SIG-M5 (cell line): ENCODE measurements around the gene ALDH8A1.
"Not testable (repeated sequence)": the region's sequence is repeated elsewhere in the genome, so short reads cannot be mapped to it uniquely, and the experiment has no call there.

Source experiments
- DNase-seq: peaks from one replicate; lab custom pipeline; 2025; lab: John Stamatoyannopoulos, UW

Gene ALDH8A1

DNA sequence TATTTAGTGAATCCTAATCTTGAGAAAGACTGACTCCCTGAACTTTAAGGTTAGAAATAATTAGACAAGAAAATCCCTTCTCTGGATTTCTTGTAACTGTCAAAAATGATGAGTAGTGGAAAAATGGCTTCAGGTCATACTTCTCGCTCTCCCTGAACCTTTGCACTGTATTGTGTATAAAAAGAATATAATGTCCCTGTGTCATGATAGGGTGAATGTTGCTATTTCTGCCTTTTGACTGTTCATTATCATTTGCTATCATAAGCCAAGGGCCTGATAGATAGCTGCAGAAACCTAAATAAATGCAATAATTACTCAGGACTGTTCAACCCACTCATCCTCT lies 39.3 kb downstream of the ALDH8A1 start:
- DNase-seq = no peak

DNA sequence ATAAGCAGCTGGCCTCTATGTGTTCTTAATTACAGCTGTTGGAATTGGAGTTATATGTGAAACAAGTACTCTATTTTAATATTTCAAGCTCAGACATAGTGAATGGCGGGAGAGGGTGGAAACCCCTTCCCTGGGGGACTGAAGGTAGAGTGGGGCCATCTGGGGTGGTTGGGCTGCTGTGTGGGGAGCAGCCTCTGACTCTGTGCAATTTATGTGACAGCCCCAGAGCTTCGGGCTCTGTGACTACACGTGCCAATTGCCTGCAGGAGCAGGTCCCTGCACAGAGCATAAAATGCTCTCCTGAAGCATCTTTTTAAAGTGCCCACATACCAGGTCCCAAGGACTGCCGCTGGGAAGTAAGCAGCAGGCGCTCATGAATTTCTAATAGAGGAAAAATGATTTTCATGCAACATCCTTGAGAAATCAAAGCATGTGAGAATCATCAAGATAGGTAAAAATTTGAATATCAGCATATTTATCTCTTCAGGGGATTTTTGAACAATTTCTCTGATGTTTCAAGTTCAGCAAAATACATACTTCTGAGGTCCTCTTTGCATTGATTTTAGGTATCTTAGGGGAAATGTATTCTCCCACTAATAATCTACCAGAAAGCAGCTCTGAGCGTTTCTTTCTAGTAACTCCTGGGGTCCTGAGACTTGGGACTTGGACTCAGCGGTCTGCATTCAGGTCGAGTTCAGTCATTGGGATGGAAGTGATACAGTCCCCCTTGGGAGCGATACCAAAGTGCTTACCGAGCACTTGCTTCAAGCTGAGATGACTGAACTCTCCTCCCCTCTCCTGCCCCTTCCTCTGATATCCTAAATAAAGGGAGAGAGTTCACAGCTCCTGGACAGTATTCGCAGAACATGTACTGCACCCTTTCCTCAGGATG lies 40.0 kb downstream of the ALDH8A1 start:
- no peak for DNase-seq

GRCh38 chr6:134908906-134909516 lies 40.9 kb downstream of the ALDH8A1 start:
- DNase-seq = no peak

DNA sequence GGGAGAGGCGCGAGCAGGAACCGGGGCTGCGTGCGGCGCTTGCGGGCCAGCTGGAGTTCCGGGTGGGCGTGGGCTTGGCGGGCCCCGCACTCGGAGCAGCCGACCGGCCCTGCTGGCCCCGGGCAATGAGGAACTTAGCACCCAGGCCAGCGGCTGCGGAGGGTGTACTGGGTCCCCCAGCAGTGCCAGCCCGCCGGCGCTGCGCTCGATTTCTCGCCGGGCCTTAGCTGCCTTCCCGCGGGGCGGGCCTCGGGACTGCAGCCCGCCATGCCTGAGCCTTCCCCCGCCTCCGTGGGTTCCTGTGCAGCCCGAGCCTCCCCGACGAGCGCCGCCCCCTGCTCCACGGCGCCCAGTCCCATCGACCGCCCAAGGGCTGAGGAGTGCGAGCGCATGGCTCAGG lies 45.2 kb downstream of the ALDH8A1 start:
- DNase-seq = not testable (repeated sequence)

DNA sequence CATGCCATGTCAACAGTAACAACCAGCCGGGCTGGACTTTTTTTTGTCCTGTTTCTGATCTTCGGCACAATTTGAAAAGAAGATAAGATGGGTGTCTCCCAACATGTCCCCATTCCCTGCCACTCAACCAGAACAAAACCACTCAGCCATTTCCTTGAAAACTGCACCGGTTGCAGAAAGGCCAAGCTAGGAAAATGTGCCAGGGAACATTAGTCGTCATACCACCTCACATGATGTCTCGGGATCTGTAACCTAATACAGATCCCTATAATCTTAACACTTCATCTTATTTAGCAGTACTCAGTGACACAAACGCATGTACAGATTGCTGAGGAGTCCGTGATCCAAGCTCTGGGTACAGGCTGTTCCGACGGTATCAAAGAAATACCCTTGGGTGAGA lies 46.5 kb downstream of the ALDH8A1 start:
- DNase-seq = no peak

GRCh38 chr6:134902936-134903335 lies 47.0 kb downstream of the ALDH8A1 start:
- DNase-seq = no peak

GRCh38 chr6:134902074-134902861 lies 47.6 kb downstream of the ALDH8A1 start:
- DNase-seq = no peak

DNA sequence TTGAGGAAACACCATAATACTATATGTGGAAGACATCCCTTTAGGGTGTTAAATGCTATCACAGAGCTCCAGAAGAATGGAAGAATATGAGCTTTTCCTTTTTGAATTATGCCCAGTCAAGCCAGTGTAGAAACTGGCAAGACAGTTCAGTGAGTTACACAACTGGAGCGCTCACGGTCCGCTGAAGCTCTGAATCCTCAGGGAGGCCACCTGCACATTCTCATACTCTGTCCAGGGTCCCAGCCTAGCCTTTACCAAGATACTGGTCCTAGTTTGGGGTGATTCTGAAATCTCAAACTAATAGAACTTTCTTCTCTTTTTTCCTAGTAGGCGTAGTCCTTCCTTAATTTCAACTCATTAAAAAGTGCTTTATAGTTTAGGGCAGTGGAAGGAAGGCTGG lies 51.3 kb downstream of the ALDH8A1 start:
- DNase-seq = no peak

DNA sequence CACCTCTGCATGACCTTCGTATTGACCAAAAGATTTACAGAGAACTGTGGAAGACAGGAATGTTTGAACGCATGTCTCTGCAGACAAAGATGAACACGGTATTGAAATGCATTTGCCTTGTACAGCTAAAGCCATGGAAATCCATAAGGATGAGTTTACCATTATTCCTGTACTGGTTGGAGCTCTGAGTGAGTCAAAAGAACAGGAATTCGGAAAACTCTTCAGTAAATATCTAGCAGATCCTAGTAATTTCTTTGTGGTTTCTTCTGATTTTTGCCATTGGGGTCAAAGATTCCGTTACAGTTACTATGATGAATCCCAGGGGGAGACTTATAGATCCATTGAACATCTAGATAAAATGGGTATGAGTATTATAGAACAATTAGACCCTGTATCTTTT lies 51.7 kb downstream of the ALDH8A1 start:
- DNase-seq = not testable (repeated sequence)

DNA sequence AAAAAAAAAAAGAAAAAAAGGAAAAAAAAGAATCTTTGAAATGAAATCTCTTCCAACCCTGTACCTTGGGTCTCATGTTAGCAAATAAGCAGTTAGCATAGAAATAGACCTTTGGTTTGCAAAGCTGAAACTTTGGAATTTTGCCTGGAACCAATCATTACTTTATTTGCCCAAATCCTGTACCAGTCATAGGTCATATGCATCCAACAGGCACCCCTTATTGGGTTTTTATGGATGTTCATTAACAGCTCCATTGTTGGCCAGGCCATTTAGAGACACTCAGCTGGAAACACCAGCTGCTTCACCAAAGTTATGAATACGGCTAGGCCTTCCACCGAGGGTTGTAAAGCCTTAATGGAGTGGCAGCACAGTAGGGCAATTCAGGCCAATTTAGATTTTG lies 53.0 kb downstream of the ALDH8A1 start:
- no peak for DNase-seq

GRCh38 chr6:134894800-134895199 lies 55.1 kb downstream of the ALDH8A1 start:
- no peak for DNase-seq

DNA sequence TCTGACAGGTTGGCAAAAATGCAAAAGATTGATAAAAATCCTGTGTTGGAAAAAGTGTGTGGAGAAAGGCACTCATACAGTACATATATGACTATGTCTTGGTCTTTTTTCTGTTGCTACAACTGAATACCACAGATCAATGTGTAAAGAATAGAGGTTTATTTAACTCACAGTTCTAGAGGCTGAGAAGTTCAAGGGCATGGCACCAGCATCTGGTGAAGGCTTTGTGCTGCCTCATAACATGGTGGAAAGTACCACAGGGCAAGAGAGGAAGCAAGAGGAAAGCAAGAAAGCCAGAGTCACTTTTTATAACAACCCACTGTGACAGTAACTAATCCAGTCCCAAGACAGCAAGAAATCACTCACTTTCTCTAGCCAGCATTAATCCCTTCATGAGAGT lies 57.5 kb downstream of the ALDH8A1 start:
- DNase-seq = no peak

- no peak for DNase-seq
These were observed 58.3 kb downstream of the ALDH8A1 start for GRCh38 chr6:134891633-134892032.

DNA sequence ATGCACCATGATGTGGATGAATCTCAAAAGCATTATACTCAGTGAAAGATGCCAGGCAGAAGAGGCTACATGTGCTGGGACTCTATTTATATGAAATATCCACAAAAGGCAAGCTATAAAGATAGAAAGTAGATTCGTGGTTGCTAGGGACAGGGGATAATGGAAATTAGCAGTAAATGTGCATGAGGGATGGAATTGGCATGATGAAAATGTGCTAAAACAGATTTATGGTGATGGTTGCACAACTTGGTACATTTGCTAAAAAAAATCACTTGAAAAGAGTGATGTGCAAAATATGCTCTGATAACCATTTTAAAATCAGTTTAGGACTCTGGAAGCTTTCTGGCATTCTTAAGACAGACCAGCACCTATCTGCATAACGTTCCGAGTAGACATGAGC lies 61.6 kb downstream of the ALDH8A1 start:
- DNase-seq = no peak

DNA sequence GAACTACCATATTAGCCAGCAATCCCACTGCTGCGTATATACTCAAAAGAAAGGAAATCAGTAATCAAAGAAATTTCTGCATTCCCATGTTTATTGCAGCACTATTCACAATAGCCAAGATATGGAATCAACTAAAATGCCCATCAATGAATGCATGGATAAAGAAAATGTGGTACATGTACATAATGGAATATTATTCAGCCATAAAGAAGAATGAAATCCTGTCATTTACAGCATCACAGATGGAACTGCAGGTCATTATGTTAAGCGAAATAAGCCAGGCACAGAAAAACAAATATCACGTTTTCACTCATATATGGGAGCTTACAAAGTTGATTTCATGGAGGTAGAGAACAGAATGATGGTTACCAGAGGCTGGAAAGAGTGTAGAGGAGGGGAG lies 65.1 kb downstream of the ALDH8A1 start:
- DNase-seq = no peak

GRCh38 chr6:134883314-134883713 lies 66.6 kb downstream of the ALDH8A1 start:
- no peak for DNase-seq

DNA sequence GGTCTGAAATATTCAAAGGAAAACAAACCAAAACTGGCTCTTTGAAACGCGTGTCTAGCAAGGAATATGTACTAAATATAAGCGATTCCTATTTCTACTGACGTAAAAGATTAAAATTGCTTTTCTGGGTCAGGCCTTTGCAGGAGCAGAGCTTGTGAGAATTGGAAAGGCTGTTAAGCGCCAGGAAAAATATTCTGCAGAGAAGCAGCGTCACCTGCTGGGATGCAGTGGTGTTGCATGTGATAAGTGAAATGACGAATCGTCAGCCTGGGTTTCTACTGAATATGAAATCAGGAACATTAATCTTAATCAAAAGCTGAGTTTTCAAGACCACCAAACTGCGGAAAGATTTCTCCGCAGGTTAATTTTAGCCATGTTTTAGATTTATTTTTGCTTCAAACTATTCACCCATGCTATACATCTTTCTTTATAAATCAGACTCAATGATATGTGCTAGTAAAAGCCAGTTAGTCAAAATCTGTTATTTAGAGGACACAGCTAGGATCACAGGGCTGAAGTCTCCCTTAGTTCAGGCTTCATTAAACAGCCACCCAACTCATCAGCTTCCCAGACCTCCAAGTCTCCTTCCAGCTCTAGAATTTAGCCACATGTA lies 67.4 kb downstream of the ALDH8A1 start:
- DNase-seq = no peak

DNA sequence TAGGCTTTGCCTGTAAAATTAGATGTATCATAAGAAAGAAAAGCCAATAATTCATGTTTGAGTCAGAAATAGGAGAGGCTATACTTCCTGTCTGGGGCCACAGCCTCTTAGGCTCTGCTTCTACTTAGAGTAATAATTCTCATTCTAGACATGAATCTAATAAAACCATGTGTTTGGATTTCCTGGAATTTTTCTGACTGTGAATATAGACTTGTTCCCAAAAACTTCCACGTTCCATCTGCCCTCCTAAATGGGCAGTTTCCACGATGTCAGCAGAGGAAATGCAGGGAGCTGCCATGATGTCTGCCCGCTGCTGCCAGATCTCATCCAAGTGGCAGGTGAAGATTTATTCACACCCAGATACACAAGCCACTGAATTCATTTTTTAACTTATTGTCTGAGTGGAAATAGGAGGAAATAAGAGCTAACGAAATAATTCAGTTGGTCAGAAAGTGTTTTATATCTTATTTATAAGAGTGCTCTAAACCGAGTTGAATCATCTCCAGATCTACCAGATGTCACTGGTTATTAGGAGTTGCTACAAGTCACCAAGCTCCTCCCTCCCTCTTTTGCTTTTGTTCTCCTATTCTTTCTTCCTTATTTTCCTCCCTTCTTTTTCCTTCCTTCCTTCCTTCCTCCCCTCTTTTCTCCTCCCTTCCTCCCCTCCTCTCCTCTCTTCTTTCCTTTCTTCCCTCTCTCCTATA lies 69.3 kb downstream of the ALDH8A1 start:
- no peak for DNase-seq

GRCh38 chr6:134878136-134878535 lies 71.8 kb downstream of the ALDH8A1 start:
- no peak for DNase-seq

- DNase-seq = no peak
These were observed 74.5 kb downstream of the ALDH8A1 start for GRCh38 chr6:134875367-134875766.

DNA sequence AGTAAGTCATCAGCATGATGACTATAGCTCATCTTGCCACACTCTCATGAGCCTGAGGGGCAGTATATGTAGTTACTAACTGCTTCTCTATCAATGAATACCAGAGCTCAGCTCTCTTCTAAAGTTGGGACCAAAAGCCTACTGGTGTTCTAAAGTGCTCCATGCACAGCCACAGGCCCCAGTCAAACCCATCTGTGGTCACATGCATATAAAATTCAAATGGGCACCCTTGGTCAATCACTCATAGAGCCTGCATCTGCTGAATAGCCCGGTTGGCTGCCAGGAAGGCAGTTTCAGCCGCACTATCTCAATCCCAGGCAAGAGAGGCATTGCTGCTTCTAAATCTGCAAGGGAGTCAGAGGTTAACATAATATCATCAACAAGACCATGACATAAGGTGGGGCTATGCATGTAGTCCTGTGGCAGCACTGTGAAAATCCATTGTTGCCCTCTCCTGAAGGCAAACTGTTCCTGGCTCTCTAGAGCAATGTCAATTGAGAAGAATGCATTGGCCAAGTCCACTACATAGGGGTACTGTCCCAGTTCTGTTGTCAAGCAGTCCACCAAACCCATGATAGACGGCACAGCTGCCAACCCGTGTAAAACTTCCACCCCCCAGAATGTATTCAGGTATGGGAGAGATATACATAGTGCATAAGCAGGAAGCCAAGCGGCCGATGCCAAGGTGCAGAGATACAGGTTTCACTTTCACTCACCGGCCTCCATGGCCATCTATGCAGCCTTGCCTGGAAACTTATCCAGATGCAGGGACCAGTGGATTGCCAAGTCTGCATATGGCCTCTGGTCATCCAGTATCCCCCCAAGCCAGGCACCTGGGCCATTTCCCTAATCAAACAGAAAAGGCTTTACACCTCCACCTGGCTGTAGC lies 76.2 kb downstream of the ALDH8A1 start:
- no peak for DNase-seq
